Osteoblast (primary cell): ENCODE results near the gene FAM151A. TPM values are rescaled to one million over a fixed set of nuclear protein-coding genes. Genes with fewer than 3 reads are reported as not detected.

Experiments
- DNase-seq: peaks from one replicate; pipeline ENCODE4 v3.0.0; 2011; ENCODE audit warnings: low spot score, mixed read lengths; ENCODE audit not compliant: insufficient read length; ENCODE audit errors: missing footprints
- H2AFZ ChIP-seq: 2 replicates; pipeline ENCODE4 v1.6.0; 2011; ENCODE audit warnings: mild to moderate bottlenecking, low read length
- H3K27ac ChIP-seq: 2 replicates; pipeline ENCODE4 v1.5.1; 2011; ENCODE audit warnings: mild to moderate bottlenecking, low read depth, low read length, moderate library complexity
- H3K27me3 ChIP-seq: 2 replicates; pipeline ENCODE4 v1.6.0; 2012; ENCODE audit warnings: mild to moderate bottlenecking, control low read depth, inconsistent platforms, low read length, moderate library complexity; ENCODE audit not compliant: insufficient read depth
- H3K36me3 ChIP-seq: 2 replicates; pipeline ENCODE4 v1.5.1; 2011; ENCODE audit warnings: mild to moderate bottlenecking, low read length, control low read depth, moderate library complexity; ENCODE audit not compliant: insufficient read depth
- H3K4me1 ChIP-seq: 2 replicates; pipeline ENCODE4 v1.5.1; 2011; ENCODE audit warnings: mild to moderate bottlenecking, low read length, control low read depth, moderate library complexity; ENCODE audit not compliant: insufficient read depth
- H3K4me2 ChIP-seq: 2 replicates; pipeline ENCODE4 v1.6.0; 2011; ENCODE audit warnings: mild to moderate bottlenecking, low read length; ENCODE audit not compliant: insufficient read depth
- H3K4me3 ChIP-seq: fragments of 200-600 bp; sonication (generic); 3 replicates; pipeline ENCODE4 v1.5.1; 2012; ENCODE audit warnings: mild to moderate bottlenecking, low read length, inconsistent platforms; ENCODE audit not compliant: insufficient read depth
- H3K79me2 ChIP-seq: 2 replicates; pipeline ENCODE4 v1.6.0; 2012; ENCODE audit warnings: mild to moderate bottlenecking, low read length, control low read depth, inconsistent platforms; ENCODE audit not compliant: insufficient read depth
- H3K9me3 ChIP-seq: 2 replicates; pipeline ENCODE4 v1.5.1; 2011; ENCODE audit warnings: low read depth, low read length, control low read depth
- H4K20me1 ChIP-seq: 2 replicates; pipeline ENCODE4 v1.6.0; 2012; ENCODE audit warnings: mild to moderate bottlenecking, low read length, control low read depth; ENCODE audit not compliant: insufficient read depth
- total RNA-seq: library from RNA; depleted of rRNA; stranded (reverse); fragments of >200 nt; gene quantifications from 2 replicates; pipeline ENCODE4 v1.2.3, GENCODE V29; 2012
- TF ChIP-seq, protein P1 (sequence below): IDR thresholded peaks from 2 replicates; pipeline ENCODE4 v1.5.1; 2011; ENCODE audit warnings: mild to moderate bottlenecking, low read depth, low read length, moderate library complexity; ENCODE audit errors: extremely low read depth

The FAM151A gene
- total RNA-seq, 1 donor, result not detected

DNA sequence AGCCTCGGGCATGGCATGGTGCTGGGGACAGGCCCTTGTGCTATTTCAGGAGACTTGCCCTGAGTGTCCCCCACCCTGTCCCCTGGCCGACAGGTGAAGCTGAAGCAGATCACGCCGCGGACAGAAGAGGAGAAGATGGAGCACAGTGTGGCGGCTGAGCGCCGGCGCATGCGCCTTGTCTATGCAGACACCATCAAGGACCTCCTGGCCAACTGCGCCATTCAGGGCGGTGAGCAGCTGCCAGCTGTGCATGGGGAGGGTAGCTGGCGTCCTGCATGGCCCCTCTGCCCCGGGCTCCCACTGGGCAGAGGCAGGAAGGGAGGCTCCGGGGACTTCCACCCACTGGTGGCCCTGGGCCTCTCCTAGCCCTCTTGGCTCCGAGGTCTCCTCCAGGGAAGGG, 28.9 kb downstream of the FAM151A start:
- Histone ChIP-seq H3K36me3 (no peaks in the 10 kb centered on the region), H2AFZ (no peak overlapping the region), H3K79me2 (no peaks in the 10 kb centered on the region), H3K4me3 (no peak overlapping the region), H3K4me1 (peaks cover 6% of the 10 kb centered on the region), H3K27ac (no peak overlapping the region), H3K27me3 (no peaks in the 10 kb centered on the region), H3K4me2 (no peak overlapping the region), H3K9me3 (no peaks in the 10 kb centered on the region), H4K20me1 (no peaks in the 10 kb centered on the region)
- no peak for DNase-seq
- TF ChIP-seq, protein P1, sequence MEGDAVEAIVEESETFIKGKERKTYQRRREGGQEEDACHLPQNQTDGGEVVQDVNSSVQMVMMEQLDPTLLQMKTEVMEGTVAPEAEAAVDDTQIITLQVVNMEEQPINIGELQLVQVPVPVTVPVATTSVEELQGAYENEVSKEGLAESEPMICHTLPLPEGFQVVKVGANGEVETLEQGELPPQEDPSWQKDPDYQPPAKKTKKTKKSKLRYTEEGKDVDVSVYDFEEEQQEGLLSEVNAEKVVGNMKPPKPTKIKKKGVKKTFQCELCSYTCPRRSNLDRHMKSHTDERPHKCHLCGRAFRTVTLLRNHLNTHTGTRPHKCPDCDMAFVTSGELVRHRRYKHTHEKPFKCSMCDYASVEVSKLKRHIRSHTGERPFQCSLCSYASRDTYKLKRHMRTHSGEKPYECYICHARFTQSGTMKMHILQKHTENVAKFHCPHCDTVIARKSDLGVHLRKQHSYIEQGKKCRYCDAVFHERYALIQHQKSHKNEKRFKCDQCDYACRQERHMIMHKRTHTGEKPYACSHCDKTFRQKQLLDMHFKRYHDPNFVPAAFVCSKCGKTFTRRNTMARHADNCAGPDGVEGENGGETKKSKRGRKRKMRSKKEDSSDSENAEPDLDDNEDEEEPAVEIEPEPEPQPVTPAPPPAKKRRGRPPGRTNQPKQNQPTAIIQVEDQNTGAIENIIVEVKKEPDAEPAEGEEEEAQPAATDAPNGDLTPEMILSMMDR, result no peak

DNA sequence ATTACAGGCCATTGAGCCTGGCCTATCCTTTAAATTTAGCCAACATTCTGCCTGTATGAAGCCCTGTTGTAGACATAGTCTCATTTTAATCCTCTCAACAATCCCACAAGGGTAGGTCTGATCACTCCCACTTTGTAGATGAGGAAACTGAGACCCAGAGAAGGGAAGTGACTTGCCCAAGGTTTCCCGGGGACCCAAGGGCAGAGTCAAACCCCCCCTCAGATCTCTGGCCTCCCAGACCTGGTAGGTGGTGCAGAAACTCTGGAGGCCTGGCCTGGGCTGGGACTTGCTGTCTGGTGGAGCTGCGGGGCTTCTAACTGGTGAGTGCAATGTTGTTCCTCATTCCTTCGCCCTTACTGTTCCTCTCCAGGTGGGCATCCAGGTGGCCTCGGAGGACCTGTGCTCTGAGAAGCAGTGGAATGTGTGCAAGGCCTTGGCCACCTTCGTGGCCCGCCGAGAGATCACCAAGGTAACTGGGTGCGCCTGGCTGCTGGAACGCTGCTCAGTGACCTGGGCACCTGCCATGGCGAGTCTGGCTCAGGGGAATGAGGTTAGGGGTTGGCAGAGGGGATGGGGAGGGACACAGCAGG, 29.7 kb downstream of the FAM151A start:
- H3K27me3 ChIP-seq, result no peaks in the 10 kb centered on the region
- no peak overlapping the region for H3K4me2 ChIP-seq
- H3K36me3 ChIP-seq, result no peaks in the 10 kb centered on the region
- no peaks in the 10 kb centered on the region for H4K20me1 ChIP-seq
- H2AFZ ChIP-seq, result no peak overlapping the region
- no peaks in the 10 kb centered on the region for H3K9me3 ChIP-seq
- H3K79me2 ChIP-seq, result no peaks in the 10 kb centered on the region
- TF ChIP-seq, protein P1, result no peak
- peaks cover 6% of the 10 kb centered on the region for H3K4me1 ChIP-seq
- no peak overlapping the region for H3K27ac ChIP-seq
- DNase-seq, result peak; percentile 53
- no peak overlapping the region for H3K4me3 ChIP-seq

DNA sequence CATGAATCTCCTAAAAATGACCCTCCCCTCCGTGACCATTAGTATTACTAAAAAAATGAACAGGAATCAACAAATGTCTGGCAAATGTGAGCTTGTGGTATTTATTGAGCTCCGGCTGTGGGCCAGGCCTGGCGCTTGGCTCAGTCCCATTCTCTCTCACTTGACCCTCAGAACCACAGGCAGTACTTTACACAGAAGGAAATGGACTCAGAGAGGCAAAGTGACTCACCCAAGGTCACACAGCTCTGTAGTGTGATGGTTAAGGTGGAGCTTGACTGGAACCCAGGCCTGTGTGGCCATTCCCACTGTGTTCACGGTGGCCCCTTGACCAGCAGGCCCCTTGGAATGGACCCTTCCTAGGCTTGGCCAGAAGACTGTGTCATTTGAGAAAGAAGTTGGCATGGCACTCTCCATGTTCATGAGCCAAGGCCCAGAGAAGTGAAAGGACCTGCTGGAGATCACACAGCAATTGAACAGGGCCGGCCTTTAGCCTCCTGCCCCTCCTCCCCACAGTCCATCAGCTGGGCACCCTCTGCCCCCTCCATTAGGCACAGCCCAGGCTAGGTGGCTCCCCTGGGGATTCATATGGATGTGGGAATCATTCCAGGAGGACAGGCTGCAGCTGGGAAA, 32.1 kb downstream of the FAM151A start:
- peaks cover 6% of the 10 kb centered on the region for H3K4me1 ChIP-seq
- H3K9me3 ChIP-seq, result no peaks in the 10 kb centered on the region
- no peak overlapping the region for H3K4me3 ChIP-seq
- H3K4me2 ChIP-seq, result no peak overlapping the region
- DNase-seq, result peak; percentile 92
- no peak overlapping the region for H3K27ac ChIP-seq
- no peaks in the 10 kb centered on the region for H3K36me3 ChIP-seq
- TF ChIP-seq, protein P1, result no peak
- H2AFZ ChIP-seq, result no peak overlapping the region
- no peaks in the 10 kb centered on the region for H3K79me2 ChIP-seq
- no peaks in the 10 kb centered on the region for H3K27me3 ChIP-seq
- H4K20me1 ChIP-seq, result no peaks in the 10 kb centered on the region

DNA sequence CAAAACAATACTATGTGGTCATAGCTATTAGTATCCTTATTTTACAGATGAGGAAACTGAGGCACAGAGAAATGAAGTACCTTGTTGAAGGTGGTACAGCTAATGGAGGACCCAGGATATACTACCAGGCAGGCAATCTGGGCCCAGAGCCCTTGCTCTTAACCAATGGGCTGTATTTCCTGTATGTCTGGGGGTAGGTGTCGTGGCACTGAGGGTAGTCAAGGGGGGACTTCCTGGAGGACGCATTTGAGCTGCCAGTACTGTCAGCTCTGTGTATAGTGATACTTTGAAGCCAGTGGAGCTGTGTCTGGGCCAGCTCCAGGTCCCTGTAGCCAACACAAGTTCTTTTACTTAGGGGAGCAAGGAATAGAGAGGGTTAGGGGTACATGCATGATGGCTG, 34.9 kb downstream of the FAM151A start:
- DNase-seq, result no peak
- TF ChIP-seq, protein P1, result no peak
- no peak overlapping the region for H2AFZ ChIP-seq
- no peaks in the 10 kb centered on the region for H3K9me3 ChIP-seq
- H3K4me2 ChIP-seq, result no peak overlapping the region
- H3K36me3 ChIP-seq, result no peaks in the 10 kb centered on the region
- H3K27ac ChIP-seq, result no peak overlapping the region
- H3K79me2 ChIP-seq, result no peaks in the 10 kb centered on the region
- H3K4me3 ChIP-seq, result no peak overlapping the region
- peaks cover 6% of the 10 kb centered on the region for H3K4me1 ChIP-seq
- H4K20me1 ChIP-seq, result no peaks in the 10 kb centered on the region
- H3K27me3 ChIP-seq, result no peaks in the 10 kb centered on the region
